DND-41 (cell line): ENCODE results near the gene EDA.

Source experiments
- ATAC-seq: fragments of 200-7000 bp; cut with Tn5 transposase; 3 replicates; pipeline ENCODE4 v1.9.1; 2021; ENCODE audit warnings: low read depth; ENCODE audit not compliant: insufficient read depth
- DNase-seq: peaks from one replicate; pipeline ENCODE4 v3.0.0-alpha.2; 2020
- H2AFZ ChIP-seq: 2 replicates; pipeline ENCODE4 v1.6.0; 2012; ENCODE audit warnings: low read depth, low read length
- H3K27ac ChIP-seq: 2 replicates; pipeline ENCODE4 v1.5.1; 2012; ENCODE audit warnings: low read length, inconsistent platforms
- H3K27me3 ChIP-seq: fragments of 200-600 bp; sonication (generic); 2 replicates; pipeline ENCODE4 v1.6.0; 2012; ENCODE audit warnings: low read length, mild to moderate bottlenecking, inconsistent platforms; ENCODE audit not compliant: insufficient read depth, poor library complexity
- H3K36me3 ChIP-seq: 2 replicates; pipeline ENCODE4 v1.5.1; 2012; ENCODE audit warnings: low read length, inconsistent platforms; ENCODE audit not compliant: insufficient read depth
- H3K4me1 ChIP-seq: 2 replicates; pipeline ENCODE4 v1.5.1; 2012; ENCODE audit warnings: mild to moderate bottlenecking, low read length; ENCODE audit not compliant: insufficient read depth
- H3K4me2 ChIP-seq: 2 replicates; pipeline ENCODE4 v1.6.0; 2012; ENCODE audit warnings: mild to moderate bottlenecking, moderate library complexity, low read length, inconsistent platforms; ENCODE audit not compliant: insufficient read depth
- H3K4me3 ChIP-seq, 2 experiments: fragments of 200-600 bp in 1 of 2; shearing (Covaris generic) in 1 of 2; 2 replicates each; pipeline ENCODE4 v1.5.1; 2012 to 2016; ENCODE audit warnings: inconsistent platforms in 2 of 2, low read length in 2 of 2, mild to moderate bottlenecking in 2 of 2, low read depth in 1 of 2, moderate library complexity in 1 of 2
- H3K79me2 ChIP-seq: 2 replicates; pipeline ENCODE4 v1.6.0; 2012; ENCODE audit warnings: low read length, inconsistent platforms; ENCODE audit not compliant: insufficient read depth
- H3K9ac ChIP-seq: 2 replicates; pipeline ENCODE4 v1.6.0; 2012; ENCODE audit warnings: low read depth, mild to moderate bottlenecking, inconsistent platforms, low read length, moderate library complexity
- H3K9me3 ChIP-seq: 2 replicates; pipeline ENCODE4 v1.5.1; 2012; ENCODE audit warnings: low read length, moderate library complexity, mild to moderate bottlenecking, inconsistent platforms; ENCODE audit not compliant: insufficient read depth, severe bottlenecking
- H4K20me1 ChIP-seq: 2 replicates; pipeline ENCODE4 v1.6.0; 2012; ENCODE audit warnings: low read length; ENCODE audit not compliant: insufficient read depth
- CTCF ChIP-seq: IDR thresholded peaks from 2 replicates; pipeline ENCODE4 v1.5.1; 2012; ENCODE audit warnings: borderline replicate concordance, low read length, moderate library complexity, mild to moderate bottlenecking; ENCODE audit not compliant: poor library complexity, severe bottlenecking; ENCODE audit errors: extremely low read depth
- EZH2 ChIP-seq: IDR thresholded peaks from 3 replicates; pipeline ENCODE4 v1.6.1; 2012; ENCODE audit warnings: borderline replicate concordance, low read depth, mild to moderate bottlenecking, moderate library complexity, low read length, inconsistent platforms; ENCODE audit not compliant: severe bottlenecking

The EDA gene

GRCh38 chrX:69615779-69616456, at the start of gene EDA:
Gene EDA, plus strand, starts transcription at chrX:69616113.
- Histone ChIP-seq H3K36me3 (no peaks in the 10 kb centered on the region), H3K9ac (no peak within 1 kb of the TSS), H3K4me3 (no peak within 1 kb of the TSS), H2AFZ (no peak within 1 kb of the TSS), H3K4me1 (no peaks in the 10 kb centered on the region), H3K9me3 (no peaks in the 10 kb centered on the region), H3K27me3 (no peaks in the 10 kb centered on the region), H3K79me2 (no peaks in the 10 kb centered on the region), H3K4me2 (no peak within 1 kb of the TSS), H4K20me1 (no peaks in the 10 kb centered on the region), H3K27ac (no peak within 1 kb of the TSS)
- DNase-seq (no peak), ATAC-seq (no peak)
- TF ChIP-seq CTCF = no peak
- TF ChIP-seq EZH2 = no peak

GRCh38 chrX:69568828-69569227, 47.1 kb upstream of the EDA start:
- H4K20me1 ChIP-seq = no peaks in the 10 kb centered on the region
- H3K9me3 ChIP-seq = no peaks in the 10 kb centered on the region
- H3K4me1 ChIP-seq = no peaks in the 10 kb centered on the region
- H3K27ac ChIP-seq = no peak overlapping the region
- H3K79me2 ChIP-seq = no peaks in the 10 kb centered on the region
- no peak for DNase-seq
- H2AFZ ChIP-seq = no peak overlapping the region
- no peak overlapping the region for H3K4me2 ChIP-seq
- no peak overlapping the region for H3K4me3 ChIP-seq
- no peaks in the 10 kb centered on the region for H3K27me3 ChIP-seq
- TF ChIP-seq CTCF (no peak), EZH2 (no peak)
- no peak overlapping the region for H3K9ac ChIP-seq
- H3K36me3 ChIP-seq = no peaks in the 10 kb centered on the region
- ATAC-seq = no peak

GRCh38 chrX:69597399-69597798, 18.5 kb upstream of the EDA start:
- Histone ChIP-seq H3K36me3 (no peaks in the 10 kb centered on the region), H3K4me2 (no peak overlapping the region), H3K4me1 (no peaks in the 10 kb centered on the region), H3K9me3 (no peaks in the 10 kb centered on the region), H3K4me3 (no peak overlapping the region), H4K20me1 (no peaks in the 10 kb centered on the region), H3K79me2 (no peaks in the 10 kb centered on the region), H3K27me3 (no peaks in the 10 kb centered on the region), H3K9ac (no peak overlapping the region), H3K27ac (no peak overlapping the region), H2AFZ (no peak overlapping the region)
- TF ChIP-seq EZH2 = no peak
- ATAC-seq = no peak
- DNase-seq = no peak

GRCh38 chrX:69600182-69600581, 15.7 kb upstream of the EDA start:
- no peak for ATAC-seq
- no peaks in the 10 kb centered on the region for H4K20me1 ChIP-seq

More at GRCh38 chrX:69600182-69600581, 15.7 kb upstream of the EDA start:
- no peaks in the 10 kb centered on the region for H3K36me3 ChIP-seq
- no peak overlapping the region for H3K4me2 ChIP-seq
- no peak overlapping the region for H3K4me3 ChIP-seq
- H3K9me3 ChIP-seq = no peaks in the 10 kb centered on the region
- no peaks in the 10 kb centered on the region for H3K27me3 ChIP-seq
- H3K27ac ChIP-seq = no peak overlapping the region
- no peaks in the 10 kb centered on the region for H3K4me1 ChIP-seq
- H2AFZ ChIP-seq = no peak overlapping the region
- no peak for DNase-seq
- TF ChIP-seq CTCF (no peak), EZH2 (no peak)
- no peak overlapping the region for H3K9ac ChIP-seq
- H3K79me2 ChIP-seq = no peaks in the 10 kb centered on the region
